B cell (primary cell): ENCODE results near the gene KIF16B. TPM values are rescaled to one million over a fixed set of nuclear protein-coding genes. Genes with fewer than 3 reads are reported as not detected.

Source experiments
- ATAC-seq: fragments of 200-7000 bp; cut with Tn5 transposase; one replicate; pipeline ENCODE4 v1.10.0; 2021; ENCODE audit warnings: low read depth, mild to moderate bottlenecking, moderate number of reproducible peaks, moderate library complexity
- CTCF ChIA-PET: fragments of 350-600 bp; sonication (Branson Sonifier 250); formaldehyde crosslinking; loops from one replicate; lab custom pipeline; 2021; ENCODE audit warnings: antibody characterized with exemption, inconsistent platforms; lab: Charles Lee
- POLR2A ChIA-PET: fragments of 350-600 bp; sonication (Branson Sonifier 250); formaldehyde crosslinking; loops from one replicate; lab custom pipeline; 2021; ENCODE audit warnings: antibody characterized with exemption; lab: Charles Lee
- DNase-seq: peaks from one replicate; pipeline ENCODE4 v3.0.0; 2013
- H2AFZ ChIP-seq: 2 replicates; pipeline ENCODE4 v1.6.1; 2012; ENCODE audit warnings: mild to moderate bottlenecking, low read depth, low read length; ENCODE audit not compliant: insufficient read depth, poor library complexity, severe bottlenecking
- H3K27ac ChIP-seq, 2 donors: 1 replicate in 1 of 2; 2 replicates in 1 of 2; pipeline ENCODE4 v1.5.1; 2012 to 2013; ENCODE audit warnings: low read length in 2 of 2, mild to moderate bottlenecking in 2 of 2, moderate library complexity in 1 of 2
- H3K27me3 ChIP-seq, 4 experiments: fragments of 200-600 bp in 1 of 4; sonication (generic) in 1 of 4; replicated peaks in 1 of 4; 1 replicate in 2 of 4; 2 replicates in 2 of 4; pipeline versions ENCODE4 v1.6.1 to v1.7.0; 2013 to 2016; ENCODE audit warnings: low read length in 3 of 4, mild to moderate bottlenecking in 2 of 4, mixed read lengths in 1 of 4, moderate library complexity in 1 of 4; ENCODE audit not compliant: insufficient read depth in 4 of 4, control insufficient read depth in 3 of 4; ENCODE audit errors: control extremely low read depth in 1 of 4
- H3K36me3 ChIP-seq, 2 experiments: replicated peaks in 1 of 2; 1 replicate in 1 of 2; 2 replicates in 1 of 2; pipeline versions ENCODE4 v1.6.1 to v1.7.1; 2013; ENCODE audit warnings: low read length in 1 of 2; ENCODE audit not compliant: insufficient read depth in 2 of 2, control insufficient read depth in 1 of 2; ENCODE audit errors: control extremely low read depth in 1 of 2, extremely low read depth in 1 of 2
- H3K4me1 ChIP-seq, 2 donors: fragments of 200-600 bp in 1 of 2; sonication (generic) in 1 of 2; 1 replicate in 1 of 2; 2 replicates in 1 of 2; pipeline versions ENCODE4 v1.5.1 to v1.6.1; 2013 to 2017; ENCODE audit warnings: low read length in 2 of 2; ENCODE audit not compliant: control insufficient read depth in 2 of 2, insufficient read depth in 2 of 2
- H3K4me2 ChIP-seq: replicated peaks from 2 replicates; pipeline ENCODE3; 2012; ENCODE audit warnings: mild to moderate bottlenecking, low read depth, low read length; ENCODE audit not compliant: poor library complexity, severe bottlenecking
- H3K4me3 ChIP-seq, 5 experiments: fragments of 200-600 bp in 1 of 5; sonication (generic) in 1 of 5; 1 replicate in 3 of 5; 2 replicates in 2 of 5; pipeline versions ENCODE4 v1.5.1 to v1.7.0; 2011 to 2016; ENCODE audit warnings: low read length in 4 of 5, mild to moderate bottlenecking in 4 of 5, low read depth in 2 of 5, control low read depth in 1 of 5, moderate library complexity in 1 of 5; ENCODE audit not compliant: insufficient read depth in 1 of 5; ENCODE audit errors: control extremely low read depth in 1 of 5, extremely low read depth in 1 of 5
- H3K79me2 ChIP-seq: fragments of 200-600 bp; sonication (generic); one replicate; pipeline ENCODE4 v1.6.0; 2016; ENCODE audit warnings: low read length; ENCODE audit not compliant: control insufficient read depth, insufficient read depth
- H3K9ac ChIP-seq: fragments of 200-600 bp; sonication (generic); 2 replicates; pipeline ENCODE4 v1.6.1; 2017; ENCODE audit warnings: mild to moderate bottlenecking, low read length, moderate library complexity
- H3K9me3 ChIP-seq, 3 donors: one replicate each; pipeline versions ENCODE4 v1.6.1 to v1.7.1; 2013; ENCODE audit warnings: low read length in 2 of 3; ENCODE audit not compliant: control insufficient read depth in 2 of 3, insufficient read depth in 1 of 3; ENCODE audit errors: control extremely low read depth in 1 of 3
- H4K20me1 ChIP-seq: 2 replicates; pipeline ENCODE4 v1.6.0; 2012; ENCODE audit warnings: mild to moderate bottlenecking, low read length; ENCODE audit not compliant: insufficient read depth, control insufficient read depth, poor library complexity, severe bottlenecking
- H3K27ac Mint-ChIP-seq: one replicate; pipeline ENCODE4 v1.8.0; 2021; ENCODE audit warnings: mixed read lengths
- H3K27me3 Mint-ChIP-seq: one replicate; pipeline ENCODE4 v1.8.0; 2021; ENCODE audit warnings: mixed read lengths
- H3K4me1 Mint-ChIP-seq: one replicate; pipeline ENCODE4 v1.8.0; 2021; ENCODE audit warnings: mixed read lengths
- H3K4me3 Mint-ChIP-seq: one replicate; pipeline ENCODE4 v1.8.0; 2021; ENCODE audit warnings: mixed read lengths
- H3K9me3 Mint-ChIP-seq: one replicate; pipeline ENCODE4 v1.8.0; 2022; ENCODE audit warnings: mixed read lengths; ENCODE audit not compliant: insufficient read depth
- EZH2 ChIP-seq: IDR thresholded peaks from 2 replicates; pipeline ENCODE4 v1.6.1; 2012; ENCODE audit warnings: borderline replicate concordance, low read depth, mild to moderate bottlenecking, moderate library complexity, low read length; ENCODE audit not compliant: insufficient read depth, poor library complexity, severe bottlenecking
- WGBS: methylation state at CpG from one replicate; pipeline ENCODE4 v1.1.5; 2013; ENCODE audit warnings: missing lambda C conversion rate; ENCODE audit not compliant: insufficient coverage; 5-methylcytosine and 5-hydroxymethylcytosine counted together
- intact Hi-C: fragments of 100-400 bp; cut with micrococcal nuclease; formaldehyde crosslinking; loops from one replicate; pipeline ENCODE4 v1.10.0; 2022
- polyA plus RNA-seq: library from polyadenylated mRNA; depleted of rRNA; stranded (reverse); fragments of >200 nt; gene quantifications from 2 replicates; pipeline ENCODE4 v1.2.3, GENCODE V29; 2012
- total RNA-seq, 2 donors: library from RNA; stranded (reverse); fragments of 120-200 nt in 1 of 2; gene quantifications; 1 replicate in 1 of 2; 2 replicates in 1 of 2; pipeline versions ENCODE4 v1.2.3 to v1.2.4, GENCODE V29; 2013 to 2022
- TF ChIP-seq, protein P1 (sequence below): fragments of 200-600 bp; IDR thresholded peaks from one replicate; pipeline ENCODE4 v1.8.0; 2022; ENCODE audit warnings: antibody characterized with exemption, mild to moderate bottlenecking

Gene KIF16B
- total and polyA plus RNA-seq, 2 donors (not counting 1 experiment from before 2014, with no cell fraction given): 4.5 to 13.0 TPM

DNA sequence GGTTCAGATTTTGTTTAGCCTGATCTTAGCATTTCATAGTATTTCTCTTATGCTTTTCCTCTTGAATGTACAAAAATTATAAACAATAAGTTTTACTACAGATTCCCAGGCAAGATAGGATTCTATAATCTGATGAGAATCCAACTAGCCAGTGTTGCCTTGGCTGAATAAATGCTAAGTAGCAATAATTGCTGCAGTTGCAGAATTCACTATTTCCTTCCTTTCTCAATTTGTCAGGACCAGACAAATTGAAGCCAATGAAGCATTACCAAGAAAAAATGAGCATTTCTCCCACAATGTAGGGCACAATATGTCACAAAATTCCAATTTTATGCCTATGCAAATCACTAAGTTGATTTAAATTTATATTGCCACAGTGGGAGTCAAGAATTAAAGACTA, 260.2 kb downstream of the KIF16B start:
- no peaks in the 10 kb centered on the region for H3K27me3 ChIP-seq
- peaks cover 5 to 10% of the 10 kb centered on the region in 2 donors for H3K4me1 ChIP-seq
- no peaks in the 10 kb centered on the region for H3K27me3 Mint-ChIP-seq
- TF ChIP-seq EZH2: no peak
- TF ChIP-seq, protein P1, sequence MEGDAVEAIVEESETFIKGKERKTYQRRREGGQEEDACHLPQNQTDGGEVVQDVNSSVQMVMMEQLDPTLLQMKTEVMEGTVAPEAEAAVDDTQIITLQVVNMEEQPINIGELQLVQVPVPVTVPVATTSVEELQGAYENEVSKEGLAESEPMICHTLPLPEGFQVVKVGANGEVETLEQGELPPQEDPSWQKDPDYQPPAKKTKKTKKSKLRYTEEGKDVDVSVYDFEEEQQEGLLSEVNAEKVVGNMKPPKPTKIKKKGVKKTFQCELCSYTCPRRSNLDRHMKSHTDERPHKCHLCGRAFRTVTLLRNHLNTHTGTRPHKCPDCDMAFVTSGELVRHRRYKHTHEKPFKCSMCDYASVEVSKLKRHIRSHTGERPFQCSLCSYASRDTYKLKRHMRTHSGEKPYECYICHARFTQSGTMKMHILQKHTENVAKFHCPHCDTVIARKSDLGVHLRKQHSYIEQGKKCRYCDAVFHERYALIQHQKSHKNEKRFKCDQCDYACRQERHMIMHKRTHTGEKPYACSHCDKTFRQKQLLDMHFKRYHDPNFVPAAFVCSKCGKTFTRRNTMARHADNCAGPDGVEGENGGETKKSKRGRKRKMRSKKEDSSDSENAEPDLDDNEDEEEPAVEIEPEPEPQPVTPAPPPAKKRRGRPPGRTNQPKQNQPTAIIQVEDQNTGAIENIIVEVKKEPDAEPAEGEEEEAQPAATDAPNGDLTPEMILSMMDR: no peak
- H3K9me3 ChIP-seq: no peaks in the 10 kb centered on the region
- no peak overlapping the region for H3K27ac ChIP-seq
- ChIA-PET POLR2A (no interaction called here), CTCF (no interaction called here)
- intact Hi-C loops: no loop called here
- H4K20me1 ChIP-seq: no peaks in the 10 kb centered on the region
- no peak overlapping the region for H3K4me3 Mint-ChIP-seq
- H3K27ac Mint-ChIP-seq: no peak overlapping the region
- no peaks in the 10 kb centered on the region for H3K79me2 ChIP-seq
- no peak overlapping the region for H3K4me3 ChIP-seq
- DNase-seq: no peak
- H2AFZ ChIP-seq: no peak overlapping the region
- H3K4me1 Mint-ChIP-seq: peaks cover 10% of the 10 kb centered on the region
- no peak for ATAC-seq
- H3K36me3 ChIP-seq: no peaks in the 10 kb centered on the region
- no peak overlapping the region for H3K4me2 ChIP-seq
- H3K9ac ChIP-seq: no peak overlapping the region
- no peaks in the 10 kb centered on the region for H3K9me3 Mint-ChIP-seq

DNA sequence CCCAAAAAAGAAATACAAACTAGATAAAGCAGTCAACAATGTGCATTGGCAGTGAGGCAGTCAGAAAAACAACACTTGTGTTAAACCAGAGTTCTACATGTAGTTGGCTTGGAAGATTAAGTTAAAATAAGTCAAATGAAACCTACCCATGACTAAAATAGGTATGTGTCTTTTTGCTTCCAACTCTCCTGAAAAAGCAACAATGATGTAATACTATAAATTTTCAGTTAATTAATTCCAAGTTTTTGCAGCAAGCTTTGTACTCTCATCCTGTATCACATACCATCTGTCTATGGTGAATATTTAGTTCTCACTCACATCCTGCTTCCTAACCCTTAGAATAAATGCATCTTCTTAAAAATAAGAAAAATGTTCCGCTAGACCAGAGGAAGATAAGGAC, 261.5 kb downstream of the KIF16B start:
- no CpG with 5 or more reads among the region's 1 CpG for WGBS
- Mint-ChIP-seq H3K27me3 (no peaks in the 10 kb centered on the region), H3K4me1 (peaks cover 3% of the 10 kb centered on the region), H3K4me3 (no peak overlapping the region), H3K27ac (no peak overlapping the region), H3K9me3 (peaks cover under 1% of the 10 kb centered on the region)
- H3K4me2 ChIP-seq: no peak overlapping the region
- no peak overlapping the region for H2AFZ ChIP-seq
- ChIA-PET CTCF (interaction anchor here (1.0 kb wide), 1 partner anchor 603 kb away, joined by 3 read pairs; no protein-coding TSS in a partner anchor), POLR2A (no interaction called here)
- H3K9ac ChIP-seq: no peak overlapping the region
- no peaks in the 10 kb centered on the region for H3K9me3 ChIP-seq
- TF ChIP-seq EZH2: no peak
- TF ChIP-seq, protein P1: no peak
- no peaks in the 10 kb centered on the region for H3K36me3 ChIP-seq
- H3K4me1 ChIP-seq: peaks cover 0 to 5% of the 10 kb centered on the region in 2 donors
- no peaks in the 10 kb centered on the region for H3K27me3 ChIP-seq
- H4K20me1 ChIP-seq: no peaks in the 10 kb centered on the region
- no peak overlapping the region for H3K4me3 ChIP-seq
- H3K27ac ChIP-seq: no peak overlapping the region
- intact Hi-C loops: no loop called here
- H3K79me2 ChIP-seq: no peaks in the 10 kb centered on the region
- ATAC-seq: no peak
- no peak for DNase-seq
